HG03457 (cell line): Measurements from ENCODE around the gene PAIP2.
A peak's percentile ranks its signal among the peaks of the same experiment; 100 is the strongest.
"Not testable (repeated sequence)": the region's sequence is repeated elsewhere in the genome, so short reads cannot be mapped to it uniquely, and the experiment has no call there.

Experiments
- ATAC-seq: cut with Tn5 transposase; IDR thresholded peaks from one replicate; pipeline ENCODE4 v1.9.1; 2021; ENCODE audit warnings: moderate number of reproducible peaks; ENCODE audit not compliant: unreplicated experiment

PAIP2 gene, protein sequence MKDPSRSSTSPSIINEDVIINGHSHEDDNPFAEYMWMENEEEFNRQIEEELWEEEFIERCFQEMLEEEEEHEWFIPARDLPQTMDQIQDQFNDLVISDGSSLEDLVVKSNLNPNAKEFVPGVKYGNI

DNA sequence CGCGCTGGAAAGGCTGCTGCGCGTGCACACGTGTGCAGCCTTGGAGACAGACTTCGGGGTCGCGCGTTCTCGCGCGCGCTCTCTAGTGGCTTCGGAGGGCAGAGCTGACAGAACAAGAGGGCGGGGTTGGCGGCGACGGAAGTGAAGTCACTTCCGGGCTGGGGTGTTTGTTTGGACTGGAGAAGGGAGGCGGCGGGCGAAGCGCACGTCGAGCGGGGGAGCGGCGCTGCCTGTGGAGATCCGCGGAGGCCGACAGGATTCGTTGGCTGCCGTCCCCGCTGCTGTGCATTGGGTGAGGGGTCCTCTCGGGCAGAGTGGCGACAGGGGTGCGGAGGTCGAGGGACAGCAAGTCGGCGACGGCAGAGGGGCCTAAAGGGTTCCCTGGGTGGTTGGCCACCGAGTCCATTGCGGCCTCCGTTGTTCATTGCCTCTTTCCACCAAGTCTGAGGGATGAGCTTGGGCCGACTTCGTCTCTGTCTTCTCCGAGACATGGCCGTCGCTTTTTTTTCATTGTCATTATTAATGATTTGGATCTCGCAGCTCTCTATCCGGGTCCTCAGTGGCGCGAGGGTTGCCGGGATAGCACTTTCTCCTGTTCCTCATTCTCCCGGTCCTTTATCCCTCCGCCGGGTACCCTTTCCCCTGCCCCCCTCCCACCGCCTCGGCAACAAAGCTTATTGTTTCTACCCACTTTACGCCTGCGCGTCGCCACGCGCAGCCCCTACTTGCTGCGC lies at the start of gene PAIP2:
TSS of gene PAIP2 (plus strand) at position 166 of the 734 bp plus-strand sequence. CDS start 21,931 bp downstream, outside the sequence.
- peak; percentile 85 for ATAC-seq

DNA sequence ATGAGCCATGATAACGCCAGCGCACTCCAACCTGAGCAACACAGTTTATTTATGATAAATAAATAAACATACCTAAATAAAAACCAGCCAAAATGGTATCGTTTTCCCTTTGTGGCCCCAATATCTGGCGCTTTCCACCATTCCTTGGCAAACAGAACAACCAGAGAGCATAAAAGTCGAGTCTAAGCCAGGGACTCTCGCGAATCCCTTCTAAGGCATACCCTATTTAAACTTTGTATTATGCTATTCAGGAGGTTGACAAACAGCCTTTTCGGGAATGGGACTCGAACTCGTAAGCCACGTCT lies 48.5 kb upstream of the PAIP2 start:
- ATAC-seq, result no peak

DNA sequence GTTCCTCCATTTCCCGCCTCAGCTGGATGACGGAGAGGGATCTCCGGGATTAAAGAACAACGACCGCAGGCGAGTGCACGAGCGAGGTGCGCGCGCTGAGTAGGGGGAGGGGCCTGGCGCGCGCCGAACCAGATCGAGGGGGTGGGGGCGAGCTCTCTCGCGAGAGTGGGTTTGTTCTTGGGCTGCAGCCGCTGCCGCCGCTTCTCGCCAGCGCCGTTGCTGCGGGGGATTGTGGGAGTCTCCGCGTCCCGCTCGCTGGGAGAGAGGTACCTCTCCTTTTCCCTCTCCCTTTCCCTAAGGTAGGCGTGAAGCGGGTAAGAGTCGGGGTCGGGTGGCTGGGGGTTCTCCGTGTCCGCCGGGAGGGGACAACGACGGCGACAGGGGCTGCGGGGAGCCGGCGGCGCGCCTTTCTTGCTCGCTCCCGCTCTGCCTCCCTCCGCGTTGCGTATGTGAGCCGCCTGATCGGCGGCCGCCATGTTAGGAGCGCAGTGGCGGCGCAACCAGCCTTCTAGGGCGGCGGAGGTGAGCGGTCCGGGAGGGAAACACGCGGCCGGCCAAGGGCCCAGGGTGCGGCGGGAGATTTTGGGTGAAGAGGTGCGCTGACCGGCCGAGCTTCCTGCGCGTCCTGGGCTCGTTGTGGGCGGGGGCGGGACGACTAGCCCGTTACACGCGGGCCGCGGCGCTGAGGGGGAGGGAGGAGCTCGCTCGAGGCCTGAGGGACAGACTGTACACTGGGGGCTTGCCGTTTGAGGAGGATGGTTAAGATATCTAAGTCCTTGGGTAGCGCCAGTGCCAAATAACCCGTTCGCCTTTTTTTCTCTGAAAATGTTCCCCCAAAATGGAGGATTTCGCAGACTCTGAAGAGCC lies 47.9 kb upstream of the PAIP2 start, which contains the start of gene MATR3:
TSS of gene MATR3 (plus strand) at position 234 of the 867 bp plus-strand sequence. CDS start 13,676 bp downstream, outside the sequence.
- peak; percentile 62 for ATAC-seq

DNA sequence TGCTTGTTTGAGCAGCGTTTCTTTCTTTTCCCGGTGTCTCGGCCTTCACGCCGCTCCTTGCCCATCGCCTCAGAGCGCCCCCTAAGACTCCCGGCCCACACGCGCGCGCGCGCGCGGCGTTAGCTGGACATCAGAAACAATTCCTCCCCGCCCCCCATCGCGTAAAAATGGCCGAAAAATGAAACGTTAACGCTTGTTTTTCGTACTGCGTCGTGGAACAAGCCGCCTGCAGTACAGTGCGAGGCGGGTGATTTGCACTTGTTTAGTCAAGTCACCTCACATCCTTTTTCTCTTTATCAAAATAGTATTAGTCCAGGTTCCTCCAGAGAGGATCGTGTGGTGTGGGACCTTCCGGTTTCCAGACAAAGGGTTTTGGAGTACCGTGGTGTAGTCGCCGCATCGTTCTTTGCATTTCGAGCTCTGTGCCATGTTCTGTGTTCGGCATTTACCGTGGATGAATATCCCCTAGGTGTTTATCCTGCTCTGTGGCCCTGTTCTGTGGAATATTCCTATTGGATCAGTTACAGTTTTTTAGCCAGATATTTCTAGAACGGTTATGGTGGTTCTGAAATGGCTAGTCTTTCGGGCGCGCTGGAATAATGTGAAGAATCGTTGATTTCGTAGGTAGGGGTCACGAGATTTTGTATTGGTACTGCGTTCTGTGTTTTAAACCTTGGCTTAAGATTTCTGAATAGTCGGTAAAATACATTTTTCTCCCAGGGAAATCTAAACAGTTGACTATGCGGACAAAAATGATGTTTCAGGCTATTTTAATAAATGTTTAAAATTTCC lies 47.1 kb upstream of the PAIP2 start:
- peak; percentile 12 for ATAC-seq

DNA sequence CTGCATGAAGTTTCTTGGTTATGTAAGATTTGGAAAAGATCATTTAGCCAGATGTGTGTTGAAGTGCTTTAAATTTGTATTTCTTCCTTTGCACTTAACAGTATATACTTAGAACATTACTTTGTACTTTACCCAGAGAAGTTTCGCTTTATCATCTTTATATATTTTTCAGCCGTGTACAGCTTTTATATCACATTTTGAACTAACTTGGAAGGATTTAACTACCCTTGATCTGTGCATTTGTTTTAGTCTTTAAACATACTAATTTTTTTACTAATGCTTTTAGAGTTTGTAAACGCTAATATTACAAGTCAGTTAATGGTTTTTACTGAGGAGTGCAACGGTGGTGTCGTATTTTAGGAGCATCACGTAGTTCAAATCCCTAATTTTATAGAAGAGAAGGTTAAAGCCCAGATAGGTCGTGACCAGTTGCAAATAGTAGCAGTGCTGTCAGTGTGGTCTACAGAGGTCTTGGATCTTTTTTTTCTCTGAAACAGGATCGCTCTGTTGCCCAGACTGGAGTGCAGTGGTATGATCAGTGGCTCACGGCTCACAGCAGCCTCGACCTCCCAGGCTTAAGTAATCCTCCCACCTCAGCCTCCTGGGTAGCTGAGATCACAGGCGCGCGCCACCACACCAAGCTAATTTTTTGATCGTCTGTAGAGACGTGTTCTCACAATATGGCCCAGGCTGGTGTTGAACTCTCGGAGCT lies 46.2 kb upstream of the PAIP2 start:
- ATAC-seq, result no peak

DNA sequence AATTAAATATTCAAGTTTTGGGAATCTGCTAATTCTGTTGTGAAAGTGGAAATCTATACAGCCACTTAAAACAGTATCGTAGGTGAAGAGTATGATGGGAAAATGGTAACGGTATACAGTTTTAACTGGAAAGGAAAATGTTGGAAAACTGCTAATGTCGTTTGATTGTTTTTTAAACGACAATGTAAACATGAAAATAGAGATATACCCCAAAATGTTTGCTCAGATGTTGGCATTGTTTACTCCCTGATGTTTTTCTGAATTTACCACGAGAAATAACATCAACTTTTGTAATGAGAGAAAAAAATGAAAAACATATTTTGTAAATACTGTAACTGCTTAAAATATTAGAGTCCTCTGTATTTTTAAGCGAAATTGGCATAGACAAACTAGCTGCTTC lies 45.5 kb upstream of the PAIP2 start:
- no peak for ATAC-seq

DNA sequence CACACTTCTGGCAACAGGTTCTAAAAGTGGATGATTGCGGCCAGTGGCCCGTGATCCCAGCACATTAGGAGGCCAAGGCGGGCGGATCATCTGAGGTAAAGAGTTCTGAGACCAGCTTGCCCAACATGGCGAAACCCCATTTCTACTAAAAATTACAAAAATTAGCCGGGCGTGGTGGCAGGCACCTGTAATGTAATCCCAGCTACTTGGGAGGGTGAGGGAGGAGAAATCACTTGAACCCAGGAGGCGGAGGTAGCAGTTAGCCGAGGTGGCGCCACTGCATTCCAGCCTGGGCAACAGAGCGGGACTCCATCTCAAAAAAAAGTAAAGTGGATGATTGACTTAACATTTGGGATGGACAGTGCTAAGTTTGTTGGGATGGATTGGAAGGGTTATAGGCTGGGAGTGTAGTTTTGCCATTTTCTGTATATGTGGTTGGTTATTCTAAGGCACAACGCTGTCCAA lies 44.8 kb upstream of the PAIP2 start:
- ATAC-seq, result no peak

DNA sequence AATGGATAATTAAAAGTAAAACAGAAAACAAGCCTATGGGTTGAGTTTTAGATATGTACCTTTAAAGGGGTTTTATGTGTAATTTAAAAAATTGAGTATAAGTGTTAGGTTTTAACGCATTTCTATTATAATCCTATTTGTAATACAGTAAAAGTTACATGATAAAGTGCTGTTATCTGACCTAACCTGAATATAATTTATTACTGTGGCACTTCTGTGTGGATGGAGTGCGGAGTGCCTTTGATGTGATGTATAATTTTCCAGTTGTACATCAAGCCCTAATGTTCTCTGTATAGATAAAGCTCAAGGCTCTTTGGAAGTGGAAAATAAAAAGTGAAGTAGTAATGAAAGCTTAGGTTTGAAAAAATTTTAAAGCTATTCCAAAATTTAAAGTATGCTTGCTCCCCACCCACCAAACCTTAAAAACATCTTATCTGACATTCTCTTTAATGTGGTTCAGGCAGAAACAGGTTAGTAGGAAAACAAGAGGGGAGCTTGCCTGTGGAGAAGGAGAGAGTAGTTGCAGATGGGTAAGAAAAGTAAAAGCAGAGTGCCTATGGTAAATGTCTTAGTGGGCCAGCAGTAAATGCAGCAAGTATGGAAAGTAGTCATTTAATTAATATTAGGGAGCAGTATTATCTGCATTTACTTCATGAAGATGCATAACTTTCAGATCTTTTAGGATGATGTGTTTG lies 44.1 kb upstream of the PAIP2 start:
- ATAC-seq, result no peak

DNA sequence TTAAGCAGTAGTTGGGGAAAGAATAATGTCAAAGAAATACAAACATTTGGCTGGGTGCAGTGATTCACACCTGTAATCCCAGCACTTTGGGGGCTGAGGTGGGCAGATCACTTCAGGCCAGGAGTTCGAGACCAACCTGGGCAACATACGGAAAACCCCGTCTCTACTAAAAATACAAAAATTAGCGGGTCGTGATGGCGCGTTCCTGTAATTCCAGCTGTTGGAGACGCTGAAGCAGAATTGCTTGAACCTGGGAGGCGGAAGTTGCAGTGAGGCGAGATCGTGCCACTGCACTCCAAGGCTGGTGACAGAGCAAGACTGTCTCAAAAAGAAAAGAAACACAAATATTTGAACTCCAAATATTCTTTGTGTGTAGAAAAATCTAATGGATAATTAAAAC lies 43.4 kb upstream of the PAIP2 start:
- no peak for ATAC-seq

DNA sequence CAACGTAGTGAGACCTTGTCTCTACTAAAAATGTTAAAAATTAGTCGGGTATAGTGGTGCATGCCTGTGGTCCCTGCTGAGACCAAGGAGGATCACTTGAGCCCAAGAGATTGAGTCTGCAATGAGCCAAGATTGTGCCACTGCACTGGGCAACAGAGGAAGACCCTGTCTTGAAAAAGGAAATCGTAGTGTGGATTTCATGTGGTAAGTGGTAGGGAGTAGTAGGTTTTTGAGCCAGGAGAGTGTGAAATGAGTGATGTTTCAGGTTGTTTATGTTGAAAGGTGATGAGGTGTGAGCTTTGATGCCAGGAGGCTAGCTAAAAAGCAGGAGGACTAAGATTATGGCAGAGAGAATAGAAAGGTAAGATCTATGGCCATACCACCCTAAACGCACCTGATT lies 42.2 kb upstream of the PAIP2 start:
- no peak for ATAC-seq

DNA sequence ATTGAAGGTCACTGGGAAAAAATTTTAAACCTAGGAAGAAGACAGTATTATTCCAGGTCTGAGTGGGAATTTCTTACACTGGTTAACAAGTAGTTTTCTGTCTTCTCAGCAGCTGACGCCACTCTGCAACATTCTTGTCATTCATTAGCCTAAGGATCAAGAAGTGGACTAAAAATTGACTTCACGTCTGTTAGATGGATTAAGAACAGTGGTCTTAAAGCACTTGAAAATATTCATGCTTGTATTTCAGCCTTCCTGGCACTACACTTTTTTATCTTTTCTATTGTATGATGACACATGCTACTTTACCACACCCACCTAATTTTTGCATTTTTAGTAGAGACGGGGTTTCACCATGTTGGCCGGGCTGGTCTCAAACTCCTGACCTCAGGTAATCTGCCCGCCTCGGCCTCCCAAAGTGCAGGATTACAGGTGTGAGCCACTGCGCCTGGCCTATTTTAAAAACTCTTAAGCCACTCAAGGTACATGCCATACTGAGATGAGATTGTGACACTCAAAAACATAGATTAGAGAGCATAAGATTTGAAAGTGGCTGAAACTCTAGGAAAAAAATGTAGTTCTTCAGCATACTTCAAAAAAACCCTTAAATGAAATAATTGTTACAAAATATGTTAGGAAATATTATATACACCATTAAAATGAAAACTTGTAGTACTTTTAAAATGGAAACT lies 39.7 kb upstream of the PAIP2 start:
- no peak for ATAC-seq

DNA sequence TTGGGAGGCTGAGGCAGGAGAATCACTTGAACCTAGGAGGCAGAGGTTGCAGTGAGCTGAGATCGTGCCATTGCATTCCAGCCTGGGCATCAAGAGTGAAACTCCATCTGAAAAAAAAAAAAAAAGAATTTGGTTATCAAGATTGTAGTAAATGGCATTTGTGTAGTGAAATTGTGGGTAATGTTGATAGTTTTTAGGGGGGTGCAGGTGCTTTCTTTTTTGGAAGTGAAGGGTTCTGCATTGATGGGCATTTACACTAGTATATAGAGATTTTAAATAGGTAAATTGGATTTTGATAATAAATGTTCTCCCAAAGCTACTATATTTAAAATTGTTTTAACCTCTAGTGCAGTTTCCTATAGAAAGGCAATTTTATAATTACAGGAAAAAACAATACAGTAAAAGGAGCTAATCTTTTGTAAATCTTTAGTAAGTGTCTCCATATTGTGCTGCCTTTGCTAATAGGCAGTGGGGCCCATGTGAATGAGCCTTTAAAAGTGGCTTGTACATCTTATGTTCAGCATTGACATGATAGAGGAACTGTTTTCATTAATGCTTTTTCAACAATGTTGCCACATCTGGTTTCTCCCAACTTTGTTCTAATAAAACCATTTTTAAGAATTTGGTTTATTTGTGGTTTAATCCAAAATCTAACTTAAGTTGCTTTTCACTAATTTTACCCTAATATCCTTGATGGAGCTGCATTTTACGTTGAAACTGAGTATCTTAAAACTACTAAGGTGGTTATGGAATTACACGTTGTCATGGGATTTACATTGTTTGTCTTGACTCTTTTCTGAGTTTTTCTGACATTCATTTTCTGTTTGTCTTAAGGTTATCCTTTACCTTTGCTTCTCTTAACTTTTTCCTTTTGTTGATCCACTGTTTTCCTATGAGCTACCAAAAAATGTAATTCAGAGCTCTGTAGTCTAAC lies 37.0 kb upstream of the PAIP2 start:
- ATAC-seq, result no peak

DNA sequence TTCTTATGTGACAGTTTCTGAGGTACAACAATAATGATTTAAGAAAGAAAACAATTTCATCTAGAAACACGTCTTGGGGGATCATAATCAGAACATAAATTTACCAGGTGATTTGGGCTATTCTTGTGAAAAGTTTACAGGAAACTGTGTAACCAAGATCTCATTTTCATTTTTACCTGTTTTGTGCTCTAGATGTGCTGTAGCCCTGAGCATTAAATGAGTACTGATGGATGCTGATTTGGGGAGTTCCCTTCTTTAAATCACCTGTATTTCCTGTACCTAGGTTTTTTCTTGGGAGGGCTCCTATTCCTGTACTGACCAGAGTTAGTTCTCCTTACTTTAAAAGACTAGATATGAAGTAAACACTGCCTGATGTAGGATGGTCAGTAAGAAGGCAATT lies 35.5 kb upstream of the PAIP2 start:
- no peak for ATAC-seq

DNA sequence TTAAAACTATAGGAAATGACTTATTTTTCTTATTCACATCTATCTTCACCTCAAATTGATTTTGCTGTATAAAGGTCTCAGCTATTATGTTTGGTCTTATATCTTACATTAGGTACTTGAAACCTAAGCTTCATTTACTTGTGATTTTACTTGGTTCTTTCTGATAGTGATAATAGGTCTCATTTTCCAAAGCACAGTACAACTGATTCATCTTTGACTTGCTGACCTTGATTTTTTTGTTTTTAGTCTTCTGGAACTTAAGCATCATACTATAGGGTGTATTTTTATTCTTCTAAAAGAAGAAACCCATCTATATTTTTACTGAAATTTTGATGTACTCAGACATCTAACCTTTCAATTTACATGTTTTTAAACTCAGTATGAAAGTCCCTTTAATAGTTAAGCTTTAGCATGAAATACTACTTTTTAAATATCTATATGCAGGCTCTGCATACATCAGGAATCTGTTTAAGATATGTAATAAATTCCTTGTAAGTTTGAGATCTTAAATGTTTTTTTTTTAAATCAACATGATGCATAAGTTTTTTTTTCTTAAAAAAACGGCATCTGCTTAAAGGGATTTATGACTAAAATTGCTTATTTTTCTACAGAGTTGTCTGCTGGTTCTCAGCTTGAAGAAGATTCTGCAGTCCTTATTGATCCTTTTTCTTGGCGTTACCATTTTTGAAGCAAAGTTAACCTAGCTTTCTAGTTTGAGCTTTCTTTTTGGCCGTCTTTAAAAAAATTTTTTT lies 34.9 kb upstream of the PAIP2 start:
- no peak for ATAC-seq

DNA sequence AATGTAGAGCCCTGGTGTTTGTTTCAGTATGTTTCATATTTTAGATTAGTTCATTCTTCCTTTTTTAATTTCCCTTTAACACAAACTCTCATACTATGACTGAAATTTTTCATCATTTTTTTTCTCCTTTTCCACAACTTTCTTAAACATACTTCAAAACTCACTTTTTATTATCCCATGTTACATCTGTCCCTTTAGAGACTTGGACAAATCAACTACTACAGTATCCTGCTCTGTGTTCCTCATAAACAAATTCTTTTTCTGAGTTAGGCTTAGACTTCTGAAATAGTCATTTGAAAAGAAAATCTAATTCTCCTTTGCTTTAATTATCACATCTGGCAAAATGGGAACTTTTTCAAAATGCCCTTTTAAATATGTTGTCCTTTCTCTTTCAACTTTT lies 32.9 kb upstream of the PAIP2 start:
- no peak for ATAC-seq

DNA sequence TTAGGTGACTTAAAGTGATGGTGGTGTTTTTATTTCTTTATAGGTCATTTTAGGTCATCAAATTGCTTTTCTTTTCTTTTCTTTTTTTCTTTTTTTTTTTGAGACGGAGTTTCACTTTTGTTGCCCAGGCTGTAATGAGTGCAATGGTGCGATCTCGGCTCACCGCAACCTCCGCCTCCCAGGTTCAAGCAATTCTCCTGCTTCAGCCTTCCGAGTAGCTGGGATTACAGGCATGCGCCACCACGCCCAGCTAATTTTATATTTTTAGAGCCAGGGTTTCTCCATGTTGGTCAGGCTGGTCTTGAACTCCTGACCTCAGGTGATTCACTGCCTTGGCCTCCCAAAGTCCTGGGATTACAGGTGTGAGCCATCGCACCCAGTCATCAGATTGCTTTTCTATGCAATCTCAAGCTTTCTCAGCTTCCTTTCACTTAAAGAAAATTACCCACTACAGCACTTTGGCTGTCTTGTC lies 30.9 kb upstream of the PAIP2 start:
- ATAC-seq, result not testable (repeated sequence)

DNA sequence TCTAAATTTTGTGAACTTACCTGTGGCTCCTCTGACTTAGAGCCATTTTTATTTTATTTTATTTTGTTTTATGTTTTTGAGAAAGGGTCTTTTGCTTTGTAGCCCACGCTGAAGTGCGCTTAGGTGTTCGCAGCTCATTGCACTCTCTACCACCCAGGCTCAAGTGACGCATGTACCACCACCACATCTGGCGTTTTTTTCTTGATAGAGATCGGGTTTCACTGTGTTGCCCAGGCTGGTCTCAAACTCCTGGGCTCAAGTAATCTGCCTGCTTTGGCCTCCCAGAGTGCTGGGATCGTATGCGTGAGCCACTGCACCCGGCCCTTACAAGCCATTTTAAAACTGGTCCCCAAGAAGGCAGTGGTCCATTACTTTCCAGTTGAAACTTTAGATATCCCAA lies 29.6 kb upstream of the PAIP2 start:
- ATAC-seq, result no peak
